Cardiac fibroblast (primary cell): ENCODE results near the gene DLX3.

ENCODE experiments used
- DNase-seq, 2 donors: peaks; one replicate each; pipeline versions ENCODE4 v3.0.0 to v3.0.0-alpha.2; 2010; ENCODE audit warnings: low read depth in 2 of 2
- H3K4me3 ChIP-seq, 2 donors: replicated peaks in 1 of 2; 1 replicate in 1 of 2; 2 replicates in 1 of 2; pipeline ENCODE4 v1.5.1; 2011; ENCODE audit warnings: low read depth in 2 of 2, low read length in 2 of 2, mild to moderate bottlenecking in 2 of 2, moderate library complexity in 1 of 2
- TF ChIP-seq, protein P1 (sequence below): IDR thresholded peaks from one replicate; pipeline ENCODE4 v1.5.1; 2011; ENCODE audit warnings: low read depth, mild to moderate bottlenecking, low read length, inconsistent platforms

DLX3 gene

DNA sequence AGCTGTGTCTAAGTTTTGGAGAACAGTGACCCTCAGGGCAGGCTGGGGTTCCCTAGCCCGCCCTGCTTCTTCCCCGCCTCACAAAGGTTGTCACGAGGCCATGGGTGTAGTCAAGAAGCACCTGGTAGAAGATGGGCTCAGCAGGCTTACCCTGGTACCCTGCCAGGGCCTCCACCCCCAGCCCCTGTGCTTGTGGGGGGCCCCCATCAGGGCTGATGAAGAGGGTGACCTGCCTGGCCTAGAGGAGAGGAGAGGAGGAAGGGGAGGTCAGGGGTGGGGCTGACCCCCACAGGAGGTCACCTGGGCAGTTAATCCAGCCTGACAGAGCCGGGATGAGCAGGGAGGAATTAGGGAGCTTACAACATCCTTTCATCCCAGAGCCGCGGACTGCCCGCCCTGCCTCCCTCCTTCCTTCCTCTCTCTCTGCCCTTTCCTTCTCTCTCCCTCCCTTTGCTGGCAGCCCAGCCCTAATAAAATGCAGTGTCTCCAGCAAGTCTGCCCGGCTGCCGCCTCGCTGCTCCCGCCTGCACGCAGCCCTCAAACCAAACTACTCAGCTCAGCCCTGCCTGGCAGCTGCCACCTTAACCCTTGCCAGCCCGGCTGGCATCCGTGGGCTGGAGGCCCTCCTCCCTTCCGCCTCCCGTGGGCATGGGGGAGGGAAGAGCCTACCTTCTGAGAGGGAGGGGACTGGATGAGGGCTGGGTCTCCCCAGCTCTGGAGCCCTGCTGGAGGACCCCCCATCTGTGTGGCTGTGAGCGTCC is 7.2 kb downstream of the DLX3 start:
- TF ChIP-seq, protein P1, sequence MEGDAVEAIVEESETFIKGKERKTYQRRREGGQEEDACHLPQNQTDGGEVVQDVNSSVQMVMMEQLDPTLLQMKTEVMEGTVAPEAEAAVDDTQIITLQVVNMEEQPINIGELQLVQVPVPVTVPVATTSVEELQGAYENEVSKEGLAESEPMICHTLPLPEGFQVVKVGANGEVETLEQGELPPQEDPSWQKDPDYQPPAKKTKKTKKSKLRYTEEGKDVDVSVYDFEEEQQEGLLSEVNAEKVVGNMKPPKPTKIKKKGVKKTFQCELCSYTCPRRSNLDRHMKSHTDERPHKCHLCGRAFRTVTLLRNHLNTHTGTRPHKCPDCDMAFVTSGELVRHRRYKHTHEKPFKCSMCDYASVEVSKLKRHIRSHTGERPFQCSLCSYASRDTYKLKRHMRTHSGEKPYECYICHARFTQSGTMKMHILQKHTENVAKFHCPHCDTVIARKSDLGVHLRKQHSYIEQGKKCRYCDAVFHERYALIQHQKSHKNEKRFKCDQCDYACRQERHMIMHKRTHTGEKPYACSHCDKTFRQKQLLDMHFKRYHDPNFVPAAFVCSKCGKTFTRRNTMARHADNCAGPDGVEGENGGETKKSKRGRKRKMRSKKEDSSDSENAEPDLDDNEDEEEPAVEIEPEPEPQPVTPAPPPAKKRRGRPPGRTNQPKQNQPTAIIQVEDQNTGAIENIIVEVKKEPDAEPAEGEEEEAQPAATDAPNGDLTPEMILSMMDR, result no peak
- H3K4me3 ChIP-seq, result no peak overlapping the region
- DNase-seq, result peak in 1 of 2 donors; percentile 50

DNA sequence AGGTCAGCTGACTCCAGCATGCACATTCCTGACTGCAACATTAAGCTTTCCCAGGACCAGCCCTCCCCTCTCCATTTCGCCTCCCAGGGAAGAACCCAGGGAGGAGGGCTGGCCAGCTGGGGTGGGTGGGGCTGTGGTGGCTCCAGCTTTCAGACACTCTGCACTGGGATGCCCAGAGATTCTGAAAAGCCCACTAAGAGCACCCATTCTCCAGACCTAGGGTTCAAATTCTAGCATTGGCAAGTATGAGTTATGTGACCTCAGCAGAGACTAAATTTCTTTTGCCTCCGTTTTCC is 7.8 kb downstream of the DLX3 start:
- no peak overlapping the region for H3K4me3 ChIP-seq
- no peak for DNase-seq
- TF ChIP-seq, protein P1, result no peak

DNA sequence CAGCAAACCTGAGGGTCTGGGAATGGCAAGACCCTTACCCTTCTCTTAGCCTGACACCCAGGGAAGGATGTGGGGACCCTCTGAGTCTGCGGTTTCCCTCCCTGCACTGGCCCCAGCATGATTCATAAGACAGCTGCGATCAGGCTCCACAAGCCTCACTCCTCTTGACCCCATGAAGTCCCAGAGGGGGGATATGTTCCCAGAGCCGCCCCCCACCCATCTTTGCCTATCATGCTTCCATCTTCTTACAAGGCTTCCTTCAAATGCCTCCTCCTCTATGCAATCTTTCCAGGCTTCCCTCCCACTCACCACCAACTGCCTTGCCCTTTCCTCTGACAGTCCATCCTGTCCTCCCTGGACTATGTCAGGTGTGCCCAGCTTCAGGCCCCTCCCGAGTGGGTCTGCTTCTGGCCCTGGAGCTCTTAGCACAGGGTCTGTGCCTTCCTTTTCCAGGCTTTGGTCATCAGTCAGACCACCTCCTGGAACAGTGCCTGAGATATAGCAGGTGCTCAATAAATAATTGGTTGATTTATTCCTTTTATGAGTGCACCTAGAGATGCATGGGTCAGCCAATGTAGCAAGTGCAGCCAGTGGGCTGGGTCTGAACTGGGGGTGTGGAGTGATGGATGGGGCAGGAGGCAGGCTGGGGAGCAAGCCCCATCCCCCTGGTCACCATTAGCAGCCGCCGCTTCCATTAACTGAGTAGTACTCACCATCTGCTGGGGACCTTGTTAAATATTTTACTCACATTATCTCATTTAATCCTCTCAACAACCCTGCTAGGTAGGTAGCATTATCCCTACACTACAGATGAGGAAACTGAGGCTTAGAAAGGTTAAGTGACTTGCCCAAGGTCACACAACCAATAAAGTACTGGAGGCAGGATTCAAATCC is 8.4 kb downstream of the DLX3 start:
- no peak overlapping the region for H3K4me3 ChIP-seq
- no peak for DNase-seq
- TF ChIP-seq, protein P1, result no peak

DNA sequence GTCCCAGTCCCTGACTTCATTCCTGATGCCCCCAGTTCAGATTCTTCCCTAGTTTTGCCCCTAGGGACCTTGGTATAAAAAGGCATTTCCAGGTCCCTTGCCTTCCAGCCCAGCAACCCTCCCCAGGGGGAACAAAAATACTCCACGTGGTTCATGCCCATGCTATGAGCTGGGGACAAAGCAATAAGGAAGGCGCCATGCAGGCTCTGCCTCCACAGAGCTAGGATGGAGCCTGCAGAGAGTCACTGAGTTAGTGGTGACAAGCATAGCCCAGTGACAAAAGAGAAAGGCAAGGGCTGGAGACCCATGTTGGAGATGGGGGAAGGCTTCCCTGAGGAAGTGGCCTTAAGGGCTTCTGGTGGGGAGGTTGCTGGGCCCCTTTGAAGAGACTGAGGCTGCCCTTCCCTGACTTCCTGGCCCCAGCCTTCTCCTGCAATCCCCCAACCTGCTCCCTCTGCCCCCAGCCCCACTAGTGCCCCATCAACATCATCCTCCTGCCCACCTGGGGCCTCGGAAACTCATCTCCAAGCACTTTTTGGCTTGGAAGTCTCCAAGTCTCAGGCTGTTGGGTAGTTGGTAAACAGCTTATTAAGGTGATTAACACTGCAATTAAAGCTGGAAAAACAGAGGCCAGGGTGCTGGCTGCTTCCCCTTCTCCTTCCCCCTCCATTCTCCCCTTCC is 9.6 kb downstream of the DLX3 start:
- TF ChIP-seq, protein P1, result no peak
- no peak overlapping the region for H3K4me3 ChIP-seq
- no peak for DNase-seq

DNA sequence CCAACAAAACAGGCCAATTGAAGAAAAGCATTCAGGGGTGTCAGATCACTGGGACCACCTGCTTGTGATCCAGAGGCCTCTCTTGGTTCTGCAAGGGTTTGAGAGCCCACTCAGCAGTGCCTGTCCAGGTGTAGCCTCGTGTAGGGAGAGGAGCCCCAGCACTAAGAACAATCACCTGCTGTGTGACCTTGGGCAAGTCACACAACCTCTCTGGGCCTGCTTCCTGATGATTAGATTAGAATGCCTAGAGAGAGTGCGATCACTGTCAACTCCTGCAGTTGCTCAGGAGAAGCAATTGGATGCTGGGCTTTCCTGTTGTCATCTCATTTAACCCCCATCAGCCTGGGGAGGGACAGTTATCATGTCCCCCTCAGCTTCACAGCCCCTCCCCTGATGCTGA is 10.2 kb downstream of the DLX3 start:
- no peak for DNase-seq
- TF ChIP-seq, protein P1, result no peak
- no peak overlapping the region for H3K4me3 ChIP-seq

DNA sequence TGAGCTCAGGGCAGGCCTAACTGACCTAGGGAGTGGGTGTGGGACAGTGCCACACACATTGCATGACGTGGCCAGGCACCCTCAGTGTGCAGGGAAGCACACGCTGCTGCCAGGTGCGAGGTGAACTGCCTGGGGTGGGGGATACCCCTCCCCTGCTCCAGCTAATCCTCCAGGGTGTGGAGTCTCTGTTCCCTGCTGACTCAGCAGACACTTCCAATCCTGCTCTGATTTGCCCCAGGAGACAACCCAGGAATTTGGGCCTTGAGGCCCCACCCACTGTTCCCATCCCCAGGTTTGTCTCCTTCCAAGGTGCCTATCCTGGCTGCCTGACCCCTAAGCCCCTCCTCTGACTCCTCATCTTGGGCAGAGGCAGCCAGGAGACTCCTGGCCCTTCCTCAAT is 10.7 kb downstream of the DLX3 start:
- TF ChIP-seq, protein P1, result no peak
- DNase-seq, result no peak
- H3K4me3 ChIP-seq, result no peak overlapping the region
